Stomach (tissue), 9 donors: ENCODE results near the gene ITPR1. TPM values are rescaled to one million over a fixed set of nuclear protein-coding genes. Genes with fewer than 3 reads are reported as not detected.

Experiments
- DNase-seq, 2 donors: peaks; one replicate each; pipeline versions ENCODE4 v3.0.0 to v3.0.0-alpha.2; 2013 to 2019
- H3K27ac ChIP-seq, 5 donors: fragments of 200-600 bp in 4 of 5; sonication (generic) in 4 of 5; one replicate each; pipeline ENCODE4 v1.5.1; 2013 to 2019; ENCODE audit warnings: mild to moderate bottlenecking in 1 of 5, moderate library complexity in 1 of 5
- H3K27me3 ChIP-seq, 3 donors: fragments of 200-600 bp; sonication (generic); one replicate each; pipeline ENCODE4 v1.5.1; 2017 to 2019; ENCODE audit warnings: mixed run types in 1 of 3
- H3K36me3 ChIP-seq, 4 donors: fragments of 200-600 bp; sonication (generic); 1 replicate in 3 of 4; 2 replicates in 1 of 4; pipeline ENCODE4 v1.5.1; 2016 to 2019
- H3K4me1 ChIP-seq, 4 donors: fragments of 200-600 bp; sonication (generic); one replicate each; pipeline ENCODE4 v1.5.1; 2016 to 2019
- H3K4me3 ChIP-seq, 4 donors: fragments of 200-600 bp; sonication (generic) in 3 of 4; one replicate each; pipeline ENCODE4 v1.5.1; 2016 to 2019; ENCODE audit warnings: mild to moderate bottlenecking in 1 of 4
- H3K9me3 ChIP-seq, 4 donors: fragments of 200-600 bp; sonication (generic); one replicate each; pipeline ENCODE4 v1.5.1; 2016 to 2019
- EP300 ChIP-seq: sonication (generic); formaldehyde crosslinking; IDR thresholded peaks from one replicate; pipeline ENCODE4 v1.6.1; 2017; ENCODE audit warnings: antibody characterized with exemption
- POLR2A ChIP-seq, 4 donors: fragments of 450-650 bp; IDR thresholded peaks; one replicate each; pipeline ENCODE4 v1.6.1; 2016; ENCODE audit warnings: antibody characterized with exemption in 4 of 4, control low read depth in 2 of 4, mild to moderate bottlenecking in 1 of 4, moderate library complexity in 1 of 4
- POLR2AphosphoS5 ChIP-seq, 3 donors: sonication (generic); formaldehyde crosslinking; IDR thresholded peaks; one replicate each; pipeline ENCODE4 v1.6.1; 2016; ENCODE audit warnings: antibody characterized with exemption in 3 of 3
- WGBS, 5 donors: extraction: QIAGEN DNeasy Blood & Tissue Kit in 3 of 5; methylation state at CpG; one replicate each; pipeline versions ENCODE4 v1.1.5 to v1.1.7; 2013 to 2018; 5-methylcytosine and 5-hydroxymethylcytosine counted together
- intact Hi-C: fragments of 100-400 bp; cut with DNase I; formaldehyde crosslinking; loops from one replicate; pipeline ENCODE4 v1.15.1; 2023; ENCODE audit warnings: low total_unique reads
- polyA plus RNA-seq, 3 donors: library from polyadenylated mRNA; stranded (reverse); fragments of 200-250 nt; gene quantifications; one replicate each; pipeline ENCODE4 v1.2.3, GENCODE V29; 2013
- total RNA-seq, 5 donors: library from RNA; depleted of rRNA; stranded (reverse); fragments of >200 nt; gene quantifications; one replicate each; pipeline versions ENCODE4 v1.1.0 to v1.2.3, GENCODE V29; 2014 to 2016
- TF ChIP-seq, protein P1 (sequence below), 7 experiments: fragments of 450-650 bp in 4 of 7; fragments of 200-600 bp in 3 of 7; sonication (generic) in 3 of 7; IDR thresholded peaks; one replicate each; pipeline ENCODE4 v1.5.1; 2016 to 2019; ENCODE audit warnings: antibody characterized with exemption in 7 of 7, control low read depth in 2 of 7, mild to moderate bottlenecking in 1 of 7
- donor health status: healthy with polysubstance abuse.
- donor health status: Bipolar disorder and iron deficiency.
- donor health status: healthy.

ITPR1 gene
- total and polyA plus RNA-seq, 8 donors: 6.6 to 192 (median 32.9) TPM

DNA sequence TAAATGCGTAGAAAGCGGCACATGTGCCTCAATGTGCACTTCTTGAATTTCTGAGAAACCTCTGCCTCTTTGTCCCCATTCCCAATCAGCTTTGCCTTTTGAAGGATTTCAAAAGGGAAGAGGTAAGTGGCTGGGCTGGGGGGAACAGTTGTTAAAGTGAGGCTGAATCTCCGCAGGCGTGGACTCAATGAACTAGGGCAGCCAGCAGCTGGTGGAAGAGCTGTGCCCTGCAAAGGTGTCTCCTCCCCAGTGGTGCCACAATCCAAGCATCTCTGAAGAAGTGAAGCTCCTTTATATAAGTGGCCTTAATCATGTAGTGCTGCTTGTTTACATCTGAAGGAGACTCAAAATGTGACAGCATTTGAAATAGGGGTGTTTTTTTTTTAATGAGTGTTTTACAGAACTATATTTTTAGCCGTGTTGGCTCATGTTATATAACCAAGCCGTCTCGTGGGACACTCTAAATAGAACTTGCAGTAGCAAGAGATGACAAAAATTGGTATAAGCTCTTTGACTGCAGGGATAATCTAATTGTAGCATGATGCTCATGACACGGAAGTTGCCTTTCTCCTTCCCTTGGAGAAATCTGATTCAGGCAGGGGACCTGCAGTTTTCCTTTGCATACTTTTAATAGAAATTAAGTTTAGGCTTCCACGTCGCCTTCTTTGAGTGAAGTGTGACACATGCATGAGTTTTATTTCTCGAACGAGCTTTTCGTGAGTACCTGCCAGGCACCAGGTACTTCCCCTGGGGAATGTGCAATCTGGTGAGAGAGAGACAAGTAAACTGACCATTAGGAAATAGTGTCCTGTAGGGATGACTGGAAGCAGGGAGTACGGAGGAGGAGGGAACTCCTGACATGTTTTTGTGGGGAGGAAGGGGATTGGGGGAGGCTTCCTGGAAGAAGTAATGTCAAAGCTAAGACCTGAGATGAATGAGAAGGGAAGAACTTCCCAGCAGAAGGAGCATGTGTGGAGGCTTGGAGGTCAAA, 306.4 kb downstream of the ITPR1 start:
- H3K9me3 ChIP-seq: no peaks in the 10 kb centered on the region
- H3K27ac ChIP-seq: no peak overlapping the region
- DNase-seq: no peak
- no peaks in the 10 kb centered on the region for H3K27me3 ChIP-seq
- no peaks in the 10 kb centered on the region for H3K4me1 ChIP-seq
- H3K36me3 ChIP-seq: peaks cover 7 to 88% (median 78%) of the 10 kb centered on the region in 4 donors
- no peak overlapping the region for H3K4me3 ChIP-seq
- no peak for TF ChIP-seq POLR2A (IDR thresholded peaks at IDR 0.05)
- no peak for TF ChIP-seq POLR2AphosphoS5 (IDR thresholded peaks at IDR 0.05)
- TF ChIP-seq, protein P1, sequence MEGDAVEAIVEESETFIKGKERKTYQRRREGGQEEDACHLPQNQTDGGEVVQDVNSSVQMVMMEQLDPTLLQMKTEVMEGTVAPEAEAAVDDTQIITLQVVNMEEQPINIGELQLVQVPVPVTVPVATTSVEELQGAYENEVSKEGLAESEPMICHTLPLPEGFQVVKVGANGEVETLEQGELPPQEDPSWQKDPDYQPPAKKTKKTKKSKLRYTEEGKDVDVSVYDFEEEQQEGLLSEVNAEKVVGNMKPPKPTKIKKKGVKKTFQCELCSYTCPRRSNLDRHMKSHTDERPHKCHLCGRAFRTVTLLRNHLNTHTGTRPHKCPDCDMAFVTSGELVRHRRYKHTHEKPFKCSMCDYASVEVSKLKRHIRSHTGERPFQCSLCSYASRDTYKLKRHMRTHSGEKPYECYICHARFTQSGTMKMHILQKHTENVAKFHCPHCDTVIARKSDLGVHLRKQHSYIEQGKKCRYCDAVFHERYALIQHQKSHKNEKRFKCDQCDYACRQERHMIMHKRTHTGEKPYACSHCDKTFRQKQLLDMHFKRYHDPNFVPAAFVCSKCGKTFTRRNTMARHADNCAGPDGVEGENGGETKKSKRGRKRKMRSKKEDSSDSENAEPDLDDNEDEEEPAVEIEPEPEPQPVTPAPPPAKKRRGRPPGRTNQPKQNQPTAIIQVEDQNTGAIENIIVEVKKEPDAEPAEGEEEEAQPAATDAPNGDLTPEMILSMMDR (IDR thresholded peaks at IDR 0.05): no peak
- TF ChIP-seq EP300: no peak
- intact Hi-C loops: no loop called here
- 87 to 92% (median 89%) methylated on average over 14 of the region's 14 CpGs for WGBS, 5 donors

DNA sequence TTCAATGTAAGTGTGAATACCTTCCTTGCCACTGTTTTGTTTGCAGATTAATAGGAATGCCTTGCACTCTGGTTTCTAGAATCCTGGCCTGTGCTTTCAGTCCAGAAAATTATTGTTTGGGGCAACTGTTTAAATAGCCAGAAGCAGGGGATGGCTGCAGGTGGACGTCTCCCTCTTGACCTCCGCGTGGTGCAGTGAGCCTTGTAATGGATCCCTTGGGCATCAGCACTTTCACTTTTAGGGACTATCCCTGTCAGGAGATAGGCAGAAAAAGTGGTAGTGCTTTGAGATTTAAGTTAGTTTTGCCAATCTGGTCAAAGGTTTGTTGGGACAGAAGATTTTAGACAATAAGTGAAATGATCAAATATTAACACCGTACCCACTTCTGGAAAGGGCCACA, 307.4 kb downstream of the ITPR1 start:
- no peaks in the 10 kb centered on the region for H3K9me3 ChIP-seq
- TF ChIP-seq POLR2AphosphoS5 (IDR thresholded peaks at IDR 0.05) (no peak), POLR2A (IDR thresholded peaks at IDR 0.05) (no peak), EP300 (no peak)
- TF ChIP-seq, protein P1 (IDR thresholded peaks at IDR 0.05): no peak
- no peaks in the 10 kb centered on the region for H3K4me1 ChIP-seq
- H3K27me3 ChIP-seq: no peaks in the 10 kb centered on the region
- H3K36me3 ChIP-seq: peaks cover 7 to 89% (median 77%) of the 10 kb centered on the region in 4 donors
- no peak for DNase-seq
- H3K4me3 ChIP-seq: no peak overlapping the region
- intact Hi-C loops: no loop called here
- no peak overlapping the region for H3K27ac ChIP-seq
- whole genome bisulfite sequencing, 5 donors: 83 to 90% (median 85%) methylated on average over 4 of the region's 4 CpGs

DNA sequence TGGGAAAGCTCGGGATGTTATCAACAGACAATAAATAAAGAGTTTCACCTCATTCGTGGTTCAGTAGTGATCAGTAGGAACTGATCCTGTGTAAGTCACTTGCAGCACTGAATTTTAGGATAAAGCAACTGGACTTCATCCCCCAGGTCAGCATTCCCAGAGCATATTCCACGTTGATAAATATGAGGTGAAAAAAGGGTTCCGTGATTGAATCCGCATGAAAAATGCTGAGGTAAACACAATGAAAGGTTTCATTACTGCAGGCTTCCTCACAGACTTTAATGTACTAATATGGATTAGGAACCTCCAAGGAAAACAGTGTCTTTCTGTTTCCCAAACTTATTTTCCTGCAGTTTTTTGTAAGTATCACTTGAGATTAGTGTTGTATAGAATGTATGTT, 308.7 kb downstream of the ITPR1 start:
- intact Hi-C loops: no loop called here
- WGBS, 5 donors: 89 to 94% (median 90%) methylated on average over 5 of the region's 5 CpGs
- Histone ChIP-seq H3K27ac (no peak overlapping the region), H3K9me3 (no peaks in the 10 kb centered on the region), H3K4me1 (no peaks in the 10 kb centered on the region), H3K36me3 (peaks cover 7 to 89% (median 74%) of the 10 kb centered on the region in 4 donors), H3K4me3 (no peak overlapping the region), H3K27me3 (no peaks in the 10 kb centered on the region)
- no peak for DNase-seq
- TF ChIP-seq, protein P1 (IDR thresholded peaks at IDR 0.05): no peak
- no peak for TF ChIP-seq EP300
- TF ChIP-seq POLR2A (IDR thresholded peaks at IDR 0.05): no peak
- no peak for TF ChIP-seq POLR2AphosphoS5 (IDR thresholded peaks at IDR 0.05)

GRCh38 chr3:4802903-4803302, 309.8 kb downstream of the ITPR1 start:
- WGBS, 5 donors: 95 to 97% (median 97%) methylated on average over 8 of the region's 8 CpGs
- no peaks in the 10 kb centered on the region for H3K27me3 ChIP-seq
- no peaks in the 10 kb centered on the region for H3K9me3 ChIP-seq
- intact Hi-C loops: no loop called here
- TF ChIP-seq POLR2A (IDR thresholded peaks at IDR 0.05) (no peak), EP300 (no peak), POLR2AphosphoS5 (IDR thresholded peaks at IDR 0.05) (no peak)
- TF ChIP-seq, protein P1 (IDR thresholded peaks at IDR 0.05): no peak
- DNase-seq: no peak
- H3K4me3 ChIP-seq: no peak overlapping the region
- no peaks in the 10 kb centered on the region for H3K4me1 ChIP-seq
- peaks cover 7 to 87% (median 69%) of the 10 kb centered on the region in 4 donors for H3K36me3 ChIP-seq
- H3K27ac ChIP-seq: no peak overlapping the region
